PC-9 (cell line): ENCODE results near the gene LILRB4.

ENCODE experiments used
- EZH2 ChIP-seq: fragments of 200-600 bp; sonication (generic); IDR thresholded peaks from 2 replicates; pipeline ENCODE4 v1.8.0; 2017; ENCODE audit warnings: antibody characterized with exemption, low read depth
- TF ChIP-seq, protein P1 (sequence below): fragments of 200-600 bp; sonication (generic); conservative IDR thresholded peaks from 2 replicates; pipeline ENCODE4 v1.6.1; 2017; ENCODE audit warnings: mixed run types, antibody characterized with exemption, mild to moderate bottlenecking, moderate library complexity

DNA sequence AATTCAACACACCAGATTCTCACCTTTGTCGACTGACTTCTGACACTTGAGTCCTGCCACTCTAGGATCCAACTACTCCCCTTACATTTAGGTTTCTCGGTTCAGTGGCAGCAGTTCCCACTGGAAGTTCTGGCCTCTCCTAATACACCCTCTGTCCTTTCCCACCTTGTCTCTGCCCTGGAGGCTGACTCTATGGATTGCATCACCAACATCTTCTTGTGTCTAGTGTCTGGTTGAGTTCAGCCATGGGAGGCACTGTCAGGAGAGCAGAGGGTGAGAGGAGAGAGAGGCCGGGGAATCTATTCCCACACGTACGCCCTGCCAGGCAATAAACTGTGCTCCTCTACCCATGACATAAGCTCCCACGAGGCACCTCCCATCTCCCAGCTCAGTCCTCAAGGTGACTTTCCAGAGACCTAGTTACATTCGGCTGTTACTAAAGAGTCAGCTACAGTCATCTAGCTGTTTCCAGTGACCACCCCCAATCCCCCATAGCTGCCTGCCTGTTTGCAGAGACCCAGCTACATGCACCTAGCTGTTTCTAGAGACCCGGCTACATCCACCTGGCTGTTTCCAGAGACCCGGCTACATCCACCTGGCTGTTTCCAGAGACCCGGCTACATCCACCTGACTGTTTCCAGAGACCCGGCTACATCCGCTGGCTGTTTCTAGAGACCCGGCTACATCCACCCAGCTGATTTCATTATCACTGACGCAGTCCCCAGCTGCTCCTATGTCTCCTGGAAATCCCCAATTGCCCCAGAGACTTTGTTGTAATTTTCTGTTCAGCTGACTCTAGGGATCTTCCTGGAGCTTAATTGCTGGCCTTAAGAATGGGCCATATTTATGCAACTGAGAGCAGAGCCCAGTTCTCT, 8.1 kb upstream of the LILRB4 start:
- no peak for TF ChIP-seq EZH2
- TF ChIP-seq, protein P1, sequence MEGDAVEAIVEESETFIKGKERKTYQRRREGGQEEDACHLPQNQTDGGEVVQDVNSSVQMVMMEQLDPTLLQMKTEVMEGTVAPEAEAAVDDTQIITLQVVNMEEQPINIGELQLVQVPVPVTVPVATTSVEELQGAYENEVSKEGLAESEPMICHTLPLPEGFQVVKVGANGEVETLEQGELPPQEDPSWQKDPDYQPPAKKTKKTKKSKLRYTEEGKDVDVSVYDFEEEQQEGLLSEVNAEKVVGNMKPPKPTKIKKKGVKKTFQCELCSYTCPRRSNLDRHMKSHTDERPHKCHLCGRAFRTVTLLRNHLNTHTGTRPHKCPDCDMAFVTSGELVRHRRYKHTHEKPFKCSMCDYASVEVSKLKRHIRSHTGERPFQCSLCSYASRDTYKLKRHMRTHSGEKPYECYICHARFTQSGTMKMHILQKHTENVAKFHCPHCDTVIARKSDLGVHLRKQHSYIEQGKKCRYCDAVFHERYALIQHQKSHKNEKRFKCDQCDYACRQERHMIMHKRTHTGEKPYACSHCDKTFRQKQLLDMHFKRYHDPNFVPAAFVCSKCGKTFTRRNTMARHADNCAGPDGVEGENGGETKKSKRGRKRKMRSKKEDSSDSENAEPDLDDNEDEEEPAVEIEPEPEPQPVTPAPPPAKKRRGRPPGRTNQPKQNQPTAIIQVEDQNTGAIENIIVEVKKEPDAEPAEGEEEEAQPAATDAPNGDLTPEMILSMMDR, result no peak
